HG03521 (cell line): ENCODE results near the gene REX1BD.
"Not testable (repeated sequence)": the region's sequence is repeated elsewhere in the genome, so short reads cannot be mapped to it uniquely, and the experiment has no call there.

Experiments
- ATAC-seq: cut with Tn5 transposase; IDR thresholded peaks from one replicate; pipeline ENCODE4 v1.9.1; 2021; ENCODE audit warnings: mild to moderate bottlenecking, moderate library complexity; ENCODE audit not compliant: unreplicated experiment

The REX1BD gene

GRCh38 chr19:18576383-18576782, 12.2 kb upstream of the REX1BD start:
- no peak for ATAC-seq

GRCh38 chr19:18577365-18577914, 11.2 kb upstream of the REX1BD start:
- no peak for ATAC-seq

DNA sequence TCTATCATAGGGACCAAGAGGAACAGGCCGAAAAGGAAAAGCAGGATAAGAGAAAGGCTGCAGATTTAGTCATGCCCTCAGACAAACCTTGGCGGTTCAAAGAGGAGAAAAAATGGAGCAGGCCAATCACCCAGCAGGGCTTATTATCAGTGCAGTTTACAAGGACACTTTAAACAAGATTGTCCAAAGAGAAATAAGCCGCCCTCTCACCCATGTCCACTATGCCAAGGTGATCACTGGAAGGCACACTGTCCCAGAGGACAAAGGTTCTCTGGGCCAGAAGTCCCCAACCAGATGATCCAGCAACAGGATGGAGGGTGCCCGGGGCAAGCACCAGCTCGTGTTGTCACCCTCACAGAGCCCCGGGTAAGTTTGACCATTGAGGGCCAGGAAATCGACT, 8.3 kb upstream of the REX1BD start:
- ATAC-seq = no peak

DNA sequence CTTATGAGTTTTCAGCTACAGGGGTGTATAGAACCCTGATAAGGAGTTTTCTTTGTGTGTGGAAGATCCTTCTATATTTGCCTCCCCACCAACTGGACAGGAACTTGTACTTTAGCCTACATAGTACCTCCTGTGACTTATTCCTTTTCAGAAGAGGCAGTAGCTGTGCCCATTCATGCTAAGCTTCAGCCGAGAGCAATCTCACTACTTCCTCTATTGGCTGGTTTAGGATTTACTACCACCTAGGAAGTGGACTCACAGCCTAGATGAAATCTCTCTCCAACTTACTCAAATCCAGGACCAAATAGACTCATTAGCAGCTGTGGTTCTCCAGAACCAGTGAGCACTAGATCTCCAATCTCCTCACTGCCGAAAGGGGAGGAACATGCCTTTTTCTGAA, 2.3 kb upstream of the REX1BD start:
- ATAC-seq = no peak

GRCh38 chr19:18587561-18587960, 1.0 kb upstream of the REX1BD start:
- ATAC-seq = no peak

DNA sequence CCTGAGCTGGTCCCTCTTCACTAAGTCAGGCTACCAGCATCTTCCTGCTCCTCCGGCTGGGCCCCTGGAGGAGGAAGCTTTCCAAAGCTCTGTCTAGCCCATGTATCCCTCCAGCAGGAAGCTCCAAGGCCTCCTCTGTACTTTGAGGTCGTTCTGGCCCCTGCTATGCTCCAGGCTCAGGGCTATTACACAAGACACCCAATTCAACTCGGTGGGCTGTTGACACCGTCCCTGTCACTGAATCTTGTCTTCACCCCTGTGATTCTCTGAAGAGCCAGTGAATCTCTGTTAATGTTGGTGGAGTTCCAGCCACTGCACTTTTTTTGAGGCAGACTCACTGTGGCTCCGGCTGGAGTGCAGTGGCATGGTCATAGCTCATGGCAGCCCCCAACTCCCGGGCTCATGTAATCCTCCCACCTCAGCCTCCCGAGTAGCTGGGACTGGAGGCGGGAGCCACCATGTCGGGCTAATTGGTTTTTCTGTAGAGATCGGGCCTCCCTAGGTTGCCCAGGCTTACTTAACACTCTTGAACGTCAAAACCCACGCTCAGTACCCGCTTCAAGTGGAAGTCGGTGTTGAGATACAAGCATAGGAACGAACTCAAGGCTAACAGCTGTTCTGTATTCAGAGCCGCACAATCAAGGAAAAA, 512 bp upstream of the REX1BD start:
- ATAC-seq = no peak

DNA sequence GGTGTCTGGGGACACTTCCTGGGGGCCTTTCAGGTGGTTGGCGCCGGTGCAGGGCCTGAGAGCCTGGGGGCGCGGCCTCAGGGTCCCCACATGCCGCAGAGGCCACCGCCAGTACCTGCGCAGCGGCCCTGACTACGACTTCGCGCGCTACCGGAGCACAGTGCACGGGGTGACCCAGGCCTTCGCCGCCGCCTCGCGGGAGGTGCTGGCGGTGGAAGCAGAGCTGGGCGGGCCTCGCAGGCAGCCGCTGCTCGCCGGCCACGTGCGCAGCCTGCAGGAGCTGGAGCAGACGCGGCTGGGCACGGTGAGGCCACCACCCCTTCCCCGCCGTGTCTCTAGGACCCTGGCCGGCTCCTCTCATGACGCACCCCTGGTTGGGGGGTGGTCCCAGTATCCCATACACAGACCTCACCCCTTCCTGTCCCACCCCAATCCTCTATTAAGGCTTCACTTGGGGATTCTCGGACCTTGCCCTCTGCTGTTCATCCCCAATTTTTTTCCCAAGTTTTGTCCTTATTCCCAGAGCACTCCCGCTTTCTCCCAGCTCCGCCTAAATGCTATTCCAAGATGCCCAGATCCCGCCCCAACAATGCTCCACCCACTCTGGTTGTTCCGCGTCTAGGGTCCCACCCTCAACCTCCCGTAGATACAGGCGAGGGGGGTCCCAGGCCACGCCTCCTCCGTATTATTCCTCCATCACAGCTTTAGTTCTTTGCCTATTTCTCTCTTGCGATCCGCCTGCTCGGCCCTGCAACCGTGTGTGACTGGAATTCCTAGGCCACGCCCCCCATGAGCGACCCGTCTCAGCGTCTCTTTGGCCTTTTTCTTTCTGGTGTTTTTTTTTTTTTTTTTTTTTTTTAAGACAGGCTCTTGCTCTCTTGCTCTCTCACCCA, 1.0 kb downstream of the REX1BD start:
- peak; percentile 22 for ATAC-seq

- ATAC-seq = no peak
Observed at GRCh38 chr19:18590273-18591272, 2.0 kb downstream of the REX1BD start.

DNA sequence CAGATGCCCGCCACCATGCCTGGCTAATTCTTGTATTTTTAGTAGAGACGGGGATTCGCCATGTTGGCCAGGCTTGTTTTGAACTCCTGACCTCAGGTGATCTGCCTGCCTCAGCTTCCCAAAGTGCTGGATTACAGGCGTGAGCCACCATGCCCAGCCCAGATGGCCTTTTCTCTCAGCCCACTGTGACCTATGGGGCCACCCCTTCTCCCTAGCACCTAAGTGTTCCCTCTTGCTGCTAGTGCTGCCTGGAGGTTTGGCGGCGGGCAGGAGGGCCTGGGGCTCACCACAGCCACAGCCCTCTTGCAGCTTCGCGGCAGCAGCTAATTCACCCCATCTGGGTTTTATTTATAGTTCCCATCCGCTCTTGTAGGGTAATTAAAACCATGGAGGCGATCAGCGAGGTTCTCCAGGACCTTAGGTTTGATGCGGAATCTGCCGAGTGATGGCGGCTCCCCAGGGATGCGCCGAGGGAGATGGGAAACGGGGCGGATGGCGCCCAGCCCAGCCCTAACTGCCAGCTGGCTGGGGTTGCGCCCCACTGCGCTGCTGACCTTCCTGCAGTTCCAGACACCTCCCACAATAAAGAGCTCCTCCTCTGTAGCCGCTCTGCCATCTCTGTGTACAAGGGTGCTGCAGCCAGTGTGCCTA, 3.3 kb downstream of the REX1BD start:
- ATAC-seq = no peak

DNA sequence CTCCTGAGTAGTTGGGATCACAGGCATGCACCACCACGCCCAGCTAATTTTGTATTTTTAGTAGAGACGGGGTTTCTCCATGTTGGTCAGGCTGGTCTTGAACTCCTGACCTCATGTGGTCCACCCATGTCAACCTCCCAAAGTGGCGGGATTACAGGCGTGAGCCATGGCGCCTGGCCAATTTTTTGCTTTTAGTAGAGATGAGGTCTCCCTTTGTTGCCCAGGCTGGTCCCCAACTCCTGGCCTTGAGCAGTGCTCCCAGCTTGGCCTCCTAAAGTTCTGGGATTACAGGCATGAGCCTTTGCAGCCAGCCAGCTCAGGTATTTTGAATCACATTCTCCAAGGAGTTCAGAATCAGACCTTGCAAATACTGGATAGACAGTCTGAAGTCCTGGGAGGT, 4.1 kb downstream of the REX1BD start:
- ATAC-seq = not testable (repeated sequence)

- ATAC-seq = no peak
Observed at GRCh38 chr19:18593367-18594095, 4.9 kb downstream of the REX1BD start.

DNA sequence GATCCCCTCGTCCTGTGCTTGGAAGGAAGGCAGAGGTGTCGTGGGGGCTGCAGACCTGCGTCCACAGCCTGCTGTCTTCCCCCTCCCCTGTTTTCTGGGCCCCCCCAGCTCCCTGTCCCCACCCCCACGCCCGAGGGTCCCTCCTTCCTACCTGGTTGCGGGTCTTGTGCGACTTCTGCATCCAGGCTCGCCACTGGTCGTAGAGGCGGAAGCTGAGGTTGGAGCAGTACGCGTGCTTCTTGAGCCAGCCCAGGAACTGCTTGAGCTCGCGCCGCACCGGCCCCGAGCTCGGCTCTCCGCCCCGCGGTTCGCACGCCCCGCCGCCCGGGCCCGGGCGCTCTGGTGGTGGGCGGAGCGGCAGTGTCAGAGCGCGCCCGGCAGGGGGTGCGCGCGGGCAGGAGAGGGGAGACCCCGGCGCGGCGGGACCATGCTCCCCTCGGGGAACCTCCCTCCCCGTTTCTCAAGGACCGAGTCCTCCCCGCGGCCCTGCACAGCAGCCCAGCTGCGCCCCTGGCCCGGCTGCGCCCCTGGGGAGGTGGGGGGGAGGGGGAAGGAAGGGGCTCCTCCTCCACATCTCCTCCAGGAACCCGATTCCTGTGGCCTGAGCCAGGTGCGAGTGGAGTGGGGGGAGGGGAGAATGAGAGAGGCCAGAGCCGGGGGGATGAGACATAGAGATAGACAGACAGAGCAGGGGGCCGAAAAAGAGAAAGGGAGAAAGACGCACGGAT, 5.7 kb downstream of the REX1BD start:
- ATAC-seq = no peak

DNA sequence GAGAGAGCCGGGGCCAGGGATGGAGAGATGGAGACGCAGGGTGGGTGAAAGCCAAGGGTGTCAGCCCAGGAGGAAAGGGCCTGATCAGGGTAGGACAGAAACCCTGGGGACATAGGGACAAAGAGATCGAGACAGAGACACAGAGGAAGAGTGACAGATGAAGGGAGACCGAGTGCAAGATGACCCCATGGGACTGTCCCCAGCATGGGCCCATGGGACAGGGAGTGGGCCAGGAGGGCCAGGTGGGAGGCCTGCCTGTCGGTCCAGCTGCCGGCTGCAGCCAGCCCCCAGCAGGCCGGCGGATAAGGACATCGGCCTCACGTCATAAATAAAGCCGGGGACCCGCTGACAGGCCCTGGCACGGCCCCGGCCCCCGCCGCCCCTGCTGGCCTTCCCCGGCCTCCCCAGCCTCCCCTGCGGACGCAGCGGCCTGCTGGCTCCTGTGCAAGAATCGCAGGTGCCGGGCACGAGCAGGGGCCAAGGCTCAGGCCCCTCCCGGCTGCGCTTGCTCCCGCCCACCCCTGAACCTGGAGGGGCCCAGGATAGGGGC, 6.3 kb downstream of the REX1BD start:
- ATAC-seq = no peak

- ATAC-seq = no peak
Observed at GRCh38 chr19:18595475-18595874, 6.9 kb downstream of the REX1BD start.

DNA sequence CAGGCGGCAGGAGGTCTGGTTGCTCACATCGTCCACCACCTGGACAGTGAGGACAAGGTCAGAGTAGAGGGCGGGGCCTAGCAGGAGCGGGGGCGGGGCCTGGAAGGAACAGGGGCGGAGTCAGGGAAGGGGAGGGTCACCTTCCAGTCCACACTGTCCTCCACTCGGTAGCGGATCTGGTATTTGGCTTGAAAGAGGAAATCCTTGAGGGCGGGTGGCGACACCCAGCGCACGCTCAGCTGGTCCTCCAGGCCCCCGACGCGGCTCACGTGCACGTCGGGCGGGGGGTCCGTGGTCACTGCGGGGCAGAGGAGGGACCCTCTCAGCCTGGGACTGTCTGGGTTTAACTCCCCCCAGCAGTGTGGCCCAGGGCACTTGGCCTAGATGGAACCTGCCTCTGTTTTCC, 8.2 kb downstream of the REX1BD start:
- ATAC-seq = no peak

- ATAC-seq = no peak
Observed at GRCh38 chr19:18597809-18598660, 9.4 kb downstream of the REX1BD start.

DNA sequence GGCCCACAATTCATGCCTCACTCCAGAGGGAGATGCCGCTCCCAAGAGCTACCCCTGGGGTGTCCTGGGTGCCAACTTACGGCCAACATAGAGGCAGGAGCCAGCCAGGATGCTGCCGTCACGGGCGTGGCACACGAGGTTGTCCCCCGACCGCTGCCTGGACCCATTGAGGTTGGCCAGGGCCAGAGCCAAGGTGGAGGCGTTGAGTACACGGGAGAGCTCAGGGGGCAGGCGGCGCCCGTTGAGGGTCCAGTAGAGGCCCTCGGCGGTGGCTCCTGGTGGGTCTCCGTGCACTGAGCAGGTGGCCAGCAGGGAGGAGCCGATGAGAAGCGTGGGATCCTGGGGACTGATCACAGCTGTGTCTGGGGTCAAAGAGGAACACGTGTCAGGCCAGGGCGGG, 10.9 kb downstream of the REX1BD start:
- ATAC-seq = no peak
